HG03565 (cell line): ENCODE data around the gene HS3ST5.
"Not testable (repeated sequence)": the region's sequence is repeated elsewhere in the genome, so short reads cannot be mapped to it uniquely, and the experiment has no call there.

Experiments
- ATAC-seq: cut with Tn5 transposase; IDR thresholded peaks from one replicate; pipeline ENCODE4 v1.9.1; 2021; ENCODE audit warnings: mild to moderate bottlenecking, moderate library complexity; ENCODE audit not compliant: unreplicated experiment

HS3ST5 gene

GRCh38 chr6:114106020-114106419, 236.8 kb downstream of the HS3ST5 start:
- ATAC-seq: no peak

- no peak for ATAC-seq
Measured at GRCh38 chr6:114101255-114101654, 241.6 kb downstream of the HS3ST5 start.

GRCh38 chr6:114100215-114100994, 242.4 kb downstream of the HS3ST5 start:
- no peak for ATAC-seq

GRCh38 chr6:114096561-114097172, 246.2 kb downstream of the HS3ST5 start:
- ATAC-seq: no peak

- ATAC-seq: no peak
Measured at GRCh38 chr6:114092943-114093342, 249.9 kb downstream of the HS3ST5 start.

GRCh38 chr6:114090626-114091025, 252.2 kb downstream of the HS3ST5 start:
- ATAC-seq: no peak

- ATAC-seq: no peak
Measured at GRCh38 chr6:114087496-114087895, 255.3 kb downstream of the HS3ST5 start.

- no peak for ATAC-seq
Measured at GRCh38 chr6:114085211-114085610, 257.6 kb downstream of the HS3ST5 start.

GRCh38 chr6:114084327-114084890, 258.4 kb downstream of the HS3ST5 start:
- ATAC-seq: no peak

GRCh38 chr6:114083251-114083650, 259.6 kb downstream of the HS3ST5 start:
- ATAC-seq: no peak

- no peak for ATAC-seq
Measured at GRCh38 chr6:114081730-114082129, 261.1 kb downstream of the HS3ST5 start.

- ATAC-seq: no peak
Measured at GRCh38 chr6:114080891-114081510, 261.8 kb downstream of the HS3ST5 start.

- ATAC-seq: not testable (repeated sequence)
Measured at GRCh38 chr6:114080410-114080809, 262.4 kb downstream of the HS3ST5 start.

GRCh38 chr6:114075777-114076176, 267.0 kb downstream of the HS3ST5 start:
- ATAC-seq: no peak

GRCh38 chr6:114075300-114075699, 267.5 kb downstream of the HS3ST5 start:
- no peak for ATAC-seq

GRCh38 chr6:114068771-114069170, 274.1 kb downstream of the HS3ST5 start:
- ATAC-seq: no peak

- no peak for ATAC-seq
Measured at GRCh38 chr6:114068116-114068515, 274.7 kb downstream of the HS3ST5 start.

GRCh38 chr6:114064862-114065261, 278.0 kb downstream of the HS3ST5 start:
- no peak for ATAC-seq

GRCh38 chr6:114063956-114064355, 278.9 kb downstream of the HS3ST5 start:
- ATAC-seq: no peak

- ATAC-seq: no peak
Measured at GRCh38 chr6:114062199-114062598, 280.6 kb downstream of the HS3ST5 start.

- ATAC-seq: no peak
Measured at GRCh38 chr6:114061741-114062140, 281.1 kb downstream of the HS3ST5 start.

- no peak for ATAC-seq
Measured at GRCh38 chr6:114061116-114061515, 281.7 kb downstream of the HS3ST5 start.
